Measurements from ENCODE around the gene TACC3.

DNA sequence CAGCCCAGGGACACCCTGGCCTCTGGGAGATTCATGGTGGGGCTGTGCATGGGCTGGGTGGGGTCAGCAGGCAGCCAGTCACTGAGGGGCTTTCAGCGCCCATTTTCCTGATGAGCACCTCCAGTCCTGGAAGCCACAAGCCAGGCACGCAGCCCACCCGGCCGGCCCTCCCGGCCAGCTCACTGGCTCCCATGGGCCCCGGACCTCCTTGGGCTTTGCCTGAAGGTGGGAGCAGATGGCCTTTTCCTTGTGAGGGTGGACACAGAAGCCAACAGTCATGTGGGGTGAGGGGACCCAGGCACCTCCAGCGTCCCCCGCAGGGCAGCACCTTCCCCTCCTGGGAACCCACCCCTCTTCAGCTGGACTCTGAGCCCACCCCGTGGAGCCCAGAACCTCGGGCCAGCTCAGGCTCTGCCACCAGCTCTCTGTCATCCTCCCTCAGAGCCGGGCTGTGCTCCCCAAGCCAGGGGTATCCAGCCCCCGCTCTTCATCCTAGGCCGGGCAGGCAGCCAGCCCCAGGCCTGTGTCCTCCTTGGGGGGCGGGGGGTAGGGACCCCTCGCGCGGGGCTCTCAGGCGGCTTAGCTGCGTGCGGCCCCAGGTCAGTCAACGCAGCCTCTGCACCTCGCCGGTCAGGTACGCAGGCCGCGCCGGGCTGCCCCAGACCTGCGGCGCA is 71.0 kb downstream of the TACC3 start:
- TF ChIP-seq, protein P1, sequence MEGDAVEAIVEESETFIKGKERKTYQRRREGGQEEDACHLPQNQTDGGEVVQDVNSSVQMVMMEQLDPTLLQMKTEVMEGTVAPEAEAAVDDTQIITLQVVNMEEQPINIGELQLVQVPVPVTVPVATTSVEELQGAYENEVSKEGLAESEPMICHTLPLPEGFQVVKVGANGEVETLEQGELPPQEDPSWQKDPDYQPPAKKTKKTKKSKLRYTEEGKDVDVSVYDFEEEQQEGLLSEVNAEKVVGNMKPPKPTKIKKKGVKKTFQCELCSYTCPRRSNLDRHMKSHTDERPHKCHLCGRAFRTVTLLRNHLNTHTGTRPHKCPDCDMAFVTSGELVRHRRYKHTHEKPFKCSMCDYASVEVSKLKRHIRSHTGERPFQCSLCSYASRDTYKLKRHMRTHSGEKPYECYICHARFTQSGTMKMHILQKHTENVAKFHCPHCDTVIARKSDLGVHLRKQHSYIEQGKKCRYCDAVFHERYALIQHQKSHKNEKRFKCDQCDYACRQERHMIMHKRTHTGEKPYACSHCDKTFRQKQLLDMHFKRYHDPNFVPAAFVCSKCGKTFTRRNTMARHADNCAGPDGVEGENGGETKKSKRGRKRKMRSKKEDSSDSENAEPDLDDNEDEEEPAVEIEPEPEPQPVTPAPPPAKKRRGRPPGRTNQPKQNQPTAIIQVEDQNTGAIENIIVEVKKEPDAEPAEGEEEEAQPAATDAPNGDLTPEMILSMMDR (conservative IDR thresholded peaks at IDR 0.05 in 1 of 2, IDR thresholded peaks at IDR 0.05 in 1 of 2; ENCODE audit: low read depth in 1 of 2, low read length in 2 of 2): no peak
- no peak for TF ChIP-seq EZH2 (IDR thresholded peaks at IDR 0.05; ENCODE audit: low read length, missing control alignments)

All from fibroblast of lung (primary cell).